K562 (cell line): ENCODE data around the gene SNU13. TPM values are rescaled to one million over a fixed set of nuclear protein-coding genes. Genes with fewer than 3 reads are reported as not detected.

Experiments
- CREB5 ChIP-seq: fragments of 250-450 bp; sonication (Bioruptor Pico); IDR thresholded peaks from 2 replicates; pipeline ENCODE4 v1.5.0; 2020; ENCODE audit warnings: mild to moderate bottlenecking
- DMBX1 ChIP-seq: fragments of 250-450 bp; sonication (Bioruptor Pico); IDR thresholded peaks from 2 replicates; pipeline ENCODE4 v1.8.0; 2022; ENCODE audit warnings: inconsistent platforms, mild to moderate bottlenecking, moderate library complexity, borderline replicate concordance
- ELF1 ChIP-seq: fragments of 200-800 bp; sonication (Bioruptor generic); IDR thresholded peaks from 2 replicates; pipeline ENCODE4 v1.6.1; 2016; ENCODE audit warnings: missing genetic modification characterization, missing compliant biosample characterization
- HDGF ChIP-seq: fragments of 450-650 bp; IDR thresholded peaks from 2 replicates; pipeline ENCODE4 v1.6.1; 2016
- HNRNPK ChIP-seq: fragments of 200-400 bp; formaldehyde crosslinking; IDR thresholded peaks from one replicate; pipeline ENCODE4 v1.6.1; 2018; ENCODE audit warnings: mild to moderate bottlenecking, low read depth, low read length; ENCODE audit not compliant: poor library complexity, severe bottlenecking
- IRF1 ChIP-seq: sonication (generic); formaldehyde crosslinking; IDR thresholded peaks from 2 replicates; pipeline ENCODE4 v1.8.0; 2022; ENCODE audit warnings: missing genetic modification reagents, mild to moderate bottlenecking, borderline replicate concordance
- JUND ChIP-seq, 2 experiments: IDR thresholded peaks; 2 replicates in 1 of 2; 3 replicates in 1 of 2; pipeline ENCODE4 v1.6.1; 2011; ENCODE audit warnings: borderline replicate concordance in 2 of 2, low read depth in 2 of 2, low read length in 2 of 2, improper control_type of control experiment in 1 of 2, missing biosample characterization in 1 of 2, missing genetic modification characterization in 1 of 2, missing genetic modification reagents in 1 of 2
- MCM3 ChIP-seq: fragments of 450-650 bp; IDR thresholded peaks from 2 replicates; pipeline ENCODE4 v1.6.1; 2016
- MNT ChIP-seq, 2 experiments: fragments of 450-650 bp; conservative IDR thresholded peaks; 2 replicates each; pipeline ENCODE4 v1.6.1; 2017; ENCODE audit warnings: mild to moderate bottlenecking in 2 of 2, moderate library complexity in 2 of 2
- MTA2 ChIP-seq: fragments of 450-650 bp; IDR thresholded peaks from 2 replicates; pipeline ENCODE4 v1.6.1; 2016; ENCODE audit warnings: low read depth
- SLC30A9 ChIP-seq: fragments of 250-450 bp; sonication (Bioruptor Pico); IDR thresholded peaks from 2 replicates; pipeline ENCODE4 v1.8.0; 2022; ENCODE audit warnings: mild to moderate bottlenecking, moderate library complexity
- SMAD3 ChIP-seq: fragments of 450-650 bp; formaldehyde crosslinking; conservative IDR thresholded peaks from 2 replicates; pipeline ENCODE4 v1.4.0; 2020; ENCODE audit warnings: mild to moderate bottlenecking
- SMARCB1 ChIP-seq: IDR thresholded peaks from 2 replicates; pipeline ENCODE4 v1.6.1; 2011; ENCODE audit warnings: improper control_type of control experiment, low read depth; ENCODE audit not compliant: insufficient read length
- STAT5B ChIP-seq: fragments of 250-450 bp; sonication (Bioruptor Pico); IDR thresholded peaks from 2 replicates; pipeline ENCODE4 v1.8.0; 2021; ENCODE audit warnings: mild to moderate bottlenecking, inconsistent platforms
- TCF7L2 ChIP-seq: fragments of 150-350 bp; IDR thresholded peaks from 2 replicates; pipeline ENCODE4 v1.6.1; 2016; ENCODE audit warnings: low read depth, mild to moderate bottlenecking, low read length, moderate library complexity
- USF2 ChIP-seq: sonication (generic); formaldehyde crosslinking; IDR thresholded peaks from 2 replicates; pipeline ENCODE4 v1.5.0; 2020; ENCODE audit warnings: missing genetic modification reagents
- XRCC5 ChIP-seq: fragments of 200-400 bp; formaldehyde crosslinking; IDR thresholded peaks from 2 replicates; pipeline ENCODE4 v1.6.1; 2017; ENCODE audit warnings: low read depth, mild to moderate bottlenecking, low read length
- ZBTB26 ChIP-seq: fragments of 450-650 bp; formaldehyde crosslinking; IDR thresholded peaks from 2 replicates; pipeline ENCODE4 v1.4.0; 2022; ENCODE audit warnings: missing genetic modification characterization
- ZNF165 ChIP-seq: fragments of 250-450 bp; sonication (Bioruptor Pico); IDR thresholded peaks from 2 replicates; pipeline ENCODE4 v1.4.0; 2020; ENCODE audit warnings: borderline replicate concordance
- ZNF445 ChIP-seq: fragments of 250-450 bp; sonication (Bioruptor Pico); IDR thresholded peaks from 2 replicates; pipeline ENCODE4 v1.4.0; 2020; ENCODE audit warnings: low read depth, mild to moderate bottlenecking, moderate library complexity
- ZNF551 ChIP-seq: fragments of 250-450 bp; sonication (Bioruptor Pico); IDR thresholded peaks from 2 replicates; pipeline ENCODE4 v1.5.0; 2021; ENCODE audit warnings: mild to moderate bottlenecking, moderate library complexity
- ZNF561 ChIP-seq: fragments of 450-650 bp; formaldehyde crosslinking; conservative IDR thresholded peaks from 2 replicates; pipeline ENCODE4 v1.4.0; 2020; ENCODE audit warnings: mild to moderate bottlenecking, moderate library complexity
- polyA plus RNA-seq, 8 experiments: library from polyadenylated mRNA; depleted of rRNA in 4 of 8; stranded (reverse) in 5 of 8; unstranded in 3 of 8; fragments of >200 nt; fragmentation: Nextera tagmentation in 2 of 8; fragmentation: Illumina TruSeq in 1 of 8; extraction: Ambion mirVana in 2 of 8; extraction: Trizol in 1 of 8; gene quantifications; 2 replicates each; pipeline versions ENCODE4 v1.2.1 to v1.2.3, GENCODE V29; 2011 to 2014; ENCODE audit warnings: inconsistent platforms in 1 of 8, missing spikeins in 1 of 8
- total RNA-seq, 7 experiments: library from RNA; depleted of rRNA in 6 of 7; stranded (reverse); fragments of >200 nt in 6 of 7; fragmentation: Illumina TruSeq in 2 of 7; extraction: Trizol in 2 of 7; gene quantifications; 2 replicates each; pipeline versions ENCODE4 v1.2.1 to v1.2.3, GENCODE V29; 2011 to 2021; ENCODE audit warnings: low replicate concordance in 1 of 7

Gene SNU13
- total and polyA plus RNA-seq, 9 of the 15 experiments (the other 6 are each of a cell fraction or from before 2014, with no cell fraction given): 185 to 981 (median 283) TPM

GRCh38 chr22:41688365-41689211, at the start of gene SNU13 (continued):
- TF ChIP-seq TCF7L2: no peak
- TF ChIP-seq HNRNPK: no peak
- TF ChIP-seq HDGF: no peak
- TF ChIP-seq XRCC5: no peak
- no peak for TF ChIP-seq USF2 (CRISPR knock-in tag)
- no peak for TF ChIP-seq SMAD3 (CRISPR knock-in tag)
- 0 out of 2 replicates have a peak, but pooled peaks have one; percentile 43 for TF ChIP-seq JUND (IDR thresholded peaks at IDR 0.05; ENCODE audit: borderline replicate concordance, low read depth, low read length)
- no peak; the same call in 2 of the 3 replicates for TF ChIP-seq JUND (tag; IDR thresholded peaks at IDR 0.05; ENCODE audit: borderline replicate concordance, low read depth, low read length)
- no peak for TF ChIP-seq ZNF165 (CRISPR knock-in tag)
- TF ChIP-seq SMARCB1: no peak
- TF ChIP-seq ZNF551 (CRISPR knock-in tag): no peak
- TF ChIP-seq CREB5 (CRISPR knock-in tag): no peak
- TF ChIP-seq MCM3: no peak
- TF ChIP-seq ZNF561 (CRISPR knock-in tag): no peak
- no peak for TF ChIP-seq ZNF445 (CRISPR knock-in tag)
- no peak for TF ChIP-seq DMBX1 (CRISPR knock-in tag)
- no peak for TF ChIP-seq IRF1 (CRISPR knock-in tag)
- TF ChIP-seq ELF1: peak; percentile 48; the same call in 1 of the 2 replicates
- TF ChIP-seq STAT5B: no peak
- peak; percentile 82 to 91 for TF ChIP-seq MNT (conservative IDR thresholded peaks at IDR 0.05)
- TF ChIP-seq MTA2: no peak
- no peak for TF ChIP-seq SLC30A9 (CRISPR knock-in tag)
- TF ChIP-seq ZBTB26: no peak
